HepG2 (cell line): ENCODE measurements around the gene NTM. TPM values are rescaled to one million over a fixed set of nuclear protein-coding genes. Genes with fewer than 3 reads are reported as not detected.

ENCODE experiments used
- ATAC-seq: fragments of 200-7000 bp; cut with Tn5 transposase; 3 replicates; pipeline ENCODE4 v1.9.1; 2020; ENCODE audit warnings: mild to moderate bottlenecking, moderate library complexity
- BruUV-seq: library from RNA; stranded (reverse); fragments of 400-500 nt; replicated peaks from 2 replicates; lab custom pipeline; 2021; lab: Mats Ljungman, UMichigan
- CTCF ChIA-PET: fragments of 300-600 bp; formaldehyde crosslinking; extraction: SDS; loops from one replicate; lab custom pipeline; 2021; ENCODE audit warnings: low total read pairs, inconsistent platforms, low intra/inter-chr PET ratio; lab: Yijun Ruan, JAX
- POLR2A ChIA-PET: fragments of 350-600 bp; sonication (Branson Sonifier 250); formaldehyde crosslinking; loops from one replicate; lab custom pipeline; 2020; ENCODE audit warnings: antibody characterized with exemption, inconsistent platforms; lab: Yijun Ruan, JAX
- DNase-seq: peaks from one replicate; pipeline ENCODE4 v3.0.0-alpha.2; 2015; ENCODE audit warnings: low spot score
- FAIRE-seq: peaks from 3 replicates; lab custom pipeline; 2011; peaks lifted over from hg19 to GRCh38; lab: Jason Lieb, UNC
- H2AFZ ChIP-seq: one replicate; pipeline ENCODE4 v1.6.1; 2011; ENCODE audit warnings: low read length, inconsistent platforms
- H3K27ac ChIP-seq: fragments of 300-600 bp; 3 replicates; pipeline ENCODE4 v1.8.0; 2011; ENCODE audit warnings: mixed run types, mild to moderate bottlenecking, mixed read lengths, low read length, inconsistent platforms; ENCODE audit not compliant: insufficient read depth; ENCODE audit errors: extremely low read length
- H3K27me3 ChIP-seq, 2 experiments: fragments of 200-600 bp in 1 of 2; 2 replicates in 1 of 2; 3 replicates in 1 of 2; pipeline versions ENCODE4 v1.6.0 to v1.8.0; 2011; ENCODE audit warnings: low read length in 2 of 2, mild to moderate bottlenecking in 2 of 2, moderate library complexity in 2 of 2, inconsistent platforms in 1 of 2; ENCODE audit not compliant: insufficient read depth in 2 of 2, control insufficient read depth in 1 of 2
- H3K36me3 ChIP-seq, 2 experiments: fragments of 200-600 bp in 1 of 2; replicated peaks in 1 of 2; 2 replicates in 1 of 2; 3 replicates in 1 of 2; pipeline versions ENCODE4 v1.5.1 to v1.8.0; 2011; ENCODE audit warnings: low read length in 2 of 2, inconsistent platforms in 1 of 2; ENCODE audit not compliant: insufficient read depth in 2 of 2, control insufficient read depth in 1 of 2
- H3K4me1 ChIP-seq: 2 replicates; pipeline ENCODE4 v1.5.1; 2012; ENCODE audit warnings: low read length, inconsistent platforms; ENCODE audit not compliant: insufficient read depth
- H3K4me2 ChIP-seq: 2 replicates; pipeline ENCODE4 v1.6.0; 2011; ENCODE audit warnings: low read depth, low read length, inconsistent platforms
- H3K4me3 ChIP-seq, 3 experiments: fragments of 200-600 bp in 1 of 3; sonication (generic), shearing (Covaris generic) in 1 of 3; replicated peaks in 1 of 3; 2 replicates each; pipeline ENCODE4 v1.5.1; 2011 to 2016; ENCODE audit warnings: low read length in 3 of 3, inconsistent platforms in 2 of 3, low read depth in 2 of 3, mild to moderate bottlenecking in 2 of 3, control low read depth in 1 of 3, mixed read lengths in 1 of 3; ENCODE audit not compliant: insufficient read depth in 1 of 3
- H3K79me2 ChIP-seq: one replicate; pipeline ENCODE4 v1.6.1; 2011; ENCODE audit warnings: low read length, inconsistent platforms; ENCODE audit not compliant: insufficient read depth
- H3K9ac ChIP-seq: 2 replicates; pipeline ENCODE4 v1.6.0; 2011; ENCODE audit warnings: mild to moderate bottlenecking, low read depth, low read length, inconsistent platforms; ENCODE audit not compliant: insufficient read depth
- H3K9me3 ChIP-seq: 2 replicates; pipeline ENCODE4 v1.5.1; 2012; ENCODE audit warnings: mild to moderate bottlenecking, low read length
- H4K20me1 ChIP-seq: 2 replicates; pipeline ENCODE4 v1.6.0; 2011; ENCODE audit warnings: inconsistent platforms, mild to moderate bottlenecking, low read length, moderate library complexity; ENCODE audit not compliant: insufficient read depth
- ARNT ChIP-seq: fragments of 450-650 bp; IDR thresholded peaks from 2 replicates; pipeline ENCODE4 v1.6.1; 2017
- HNF4A ChIP-seq: sonication (generic); formaldehyde crosslinking; IDR thresholded peaks from 2 replicates; pipeline ENCODE4 v1.4.0; 2020; ENCODE audit warnings: missing genetic modification reagents
- KLF15 ChIP-seq: sonication (generic); formaldehyde crosslinking; IDR thresholded peaks from 2 replicates; pipeline ENCODE4 v1.8.1; 2023; ENCODE audit warnings: borderline replicate concordance, mild to moderate bottlenecking, inconsistent platforms, missing genetic modification reagents, mixed read lengths
- MBNL3 ChIP-seq: fragments of 250-450 bp; sonication (Bioruptor Pico); conservative IDR thresholded peaks from 2 replicates; pipeline ENCODE4 v1.8.0; 2022; ENCODE audit warnings: mild to moderate bottlenecking, inconsistent platforms
- NFATC3 ChIP-seq: sonication (generic); formaldehyde crosslinking; IDR thresholded peaks from 2 replicates; pipeline ENCODE4 v1.5.1; 2020; ENCODE audit warnings: mild to moderate bottlenecking, missing genetic modification reagents
- RAD51 ChIP-seq: fragments of 450-650 bp; IDR thresholded peaks from 2 replicates; pipeline ENCODE4 v1.6.1; 2016; ENCODE audit warnings: borderline replicate concordance
- RFX5 ChIP-seq: IDR thresholded peaks from 2 replicates; pipeline ENCODE4 v1.6.1; 2011; ENCODE audit warnings: low read depth, low read length, improper control_type of control experiment
- SIN3A ChIP-seq: IDR thresholded peaks from 2 replicates; pipeline ENCODE4 v1.6.1; 2011; ENCODE audit warnings: low read depth, mild to moderate bottlenecking, control low read depth, low read length, borderline replicate concordance
- ZBTB7B ChIP-seq: sonication (generic); formaldehyde crosslinking; IDR thresholded peaks from 2 replicates; pipeline ENCODE4 v1.4.0; 2020; ENCODE audit warnings: missing genetic modification reagents
- ZMYM3 ChIP-seq: sonication (generic); formaldehyde crosslinking; IDR thresholded peaks from 2 replicates; pipeline ENCODE4 v1.5.1; 2020; ENCODE audit warnings: mild to moderate bottlenecking, missing genetic modification reagents
- ZNF121 ChIP-seq: sonication (generic); formaldehyde crosslinking; IDR thresholded peaks from 2 replicates; pipeline ENCODE4 v1.5.0; 2020; ENCODE audit warnings: mild to moderate bottlenecking, missing genetic modification reagents
- ZNF138 ChIP-seq: sonication (generic); formaldehyde crosslinking; IDR thresholded peaks from 2 replicates; pipeline ENCODE4 v1.5.0; 2020; ENCODE audit warnings: mild to moderate bottlenecking, low read depth, missing genetic modification reagents
- ZNF432 ChIP-seq: sonication (generic); formaldehyde crosslinking; IDR thresholded peaks from 2 replicates; pipeline ENCODE4 v1.5.0; 2020; ENCODE audit warnings: missing genetic modification reagents, mild to moderate bottlenecking, borderline replicate concordance
- ZNF577 ChIP-seq: sonication (generic); formaldehyde crosslinking; IDR thresholded peaks from 2 replicates; pipeline ENCODE4 v1.4.0; 2020; ENCODE audit warnings: mild to moderate bottlenecking, low read depth, missing genetic modification reagents, borderline replicate concordance
- ZNF670 ChIP-seq: sonication (generic); formaldehyde crosslinking; IDR thresholded peaks from 2 replicates; pipeline ENCODE4 v1.8.0; 2022; ENCODE audit warnings: mild to moderate bottlenecking, missing genetic modification reagents, borderline replicate concordance
- ZNF678 ChIP-seq: sonication (generic); formaldehyde crosslinking; IDR thresholded peaks from 2 replicates; pipeline ENCODE4 v1.4.0; 2020; ENCODE audit warnings: mild to moderate bottlenecking, missing genetic modification reagents
- ZNF839 ChIP-seq: sonication (generic); formaldehyde crosslinking; IDR thresholded peaks from 2 replicates; pipeline ENCODE4 v1.4.0; 2020; ENCODE audit warnings: missing genetic modification reagents, mild to moderate bottlenecking, borderline replicate concordance
- WGBS: methylation state at CpG from one replicate; pipeline ENCODE4 v1.1.6; 2017; ENCODE audit warnings: low lambda C conversion rate; 5-methylcytosine and 5-hydroxymethylcytosine counted together
- in situ Hi-C: cut with HindIII; loops from 2 replicates; pipeline ENCODE4 v1.10.0; 2017; ENCODE audit warnings: low pct_unique_long_range_greater_than_20kb; ENCODE audit not compliant: extremely low pct_ligation_motif_present
- intact Hi-C: fragments of 100-400 bp; cut with micrococcal nuclease; formaldehyde crosslinking; loops from one replicate; pipeline ENCODE4 v1.10.0; 2022; ENCODE audit not compliant: unreplicated experiment
- polyA plus RNA-seq, 8 experiments: library from polyadenylated mRNA; depleted of rRNA in 3 of 8; stranded (reverse) in 7 of 8; unstranded in 1 of 8; fragments of >200 nt; fragmentation: Illumina TruSeq in 4 of 8; extraction: Trizol in 4 of 8; gene quantifications; 2 replicates each; pipeline versions ENCODE4 v1.2.1 to v1.2.3, GENCODE V29; 2011 to 2016; ENCODE audit warnings: low read depth in 4 of 8, missing spikeins in 1 of 8, mixed read lengths in 1 of 8; ENCODE audit not compliant: insufficient read depth in 1 of 8
- total RNA-seq, 5 experiments: library from RNA; depleted of rRNA; stranded (reverse); fragments of >200 nt; fragmentation: Illumina TruSeq; extraction: Trizol; gene quantifications; 2 replicates each; pipeline ENCODE4 v1.2.3, GENCODE V29; 2016; ENCODE audit warnings: low read depth in 1 of 5
- TF ChIP-seq, protein P1 (sequence below): sonication (generic); formaldehyde crosslinking; IDR thresholded peaks from 2 replicates; pipeline ENCODE4 v1.8.0; 2023; ENCODE audit warnings: mild to moderate bottlenecking, missing genetic modification reagents
- TF ChIP-seq, protein P2 (sequence below): sonication (generic); formaldehyde crosslinking; IDR thresholded peaks from 2 replicates; pipeline ENCODE4 v1.8.0; 2022; ENCODE audit warnings: mild to moderate bottlenecking, missing genetic modification reagents, moderate library complexity
- TF ChIP-seq, protein P3 (sequence below): IDR thresholded peaks from 2 replicates; pipeline ENCODE4 v1.6.1; 2016; ENCODE audit warnings: missing compliant biosample characterization, missing genetic modification reagents, borderline replicate concordance

Gene NTM
- total and polyA plus RNA-seq, 2 of the 13 experiments (the other 11 are each of a cell fraction or from before 2014, with no cell fraction given), result not detected

DNA sequence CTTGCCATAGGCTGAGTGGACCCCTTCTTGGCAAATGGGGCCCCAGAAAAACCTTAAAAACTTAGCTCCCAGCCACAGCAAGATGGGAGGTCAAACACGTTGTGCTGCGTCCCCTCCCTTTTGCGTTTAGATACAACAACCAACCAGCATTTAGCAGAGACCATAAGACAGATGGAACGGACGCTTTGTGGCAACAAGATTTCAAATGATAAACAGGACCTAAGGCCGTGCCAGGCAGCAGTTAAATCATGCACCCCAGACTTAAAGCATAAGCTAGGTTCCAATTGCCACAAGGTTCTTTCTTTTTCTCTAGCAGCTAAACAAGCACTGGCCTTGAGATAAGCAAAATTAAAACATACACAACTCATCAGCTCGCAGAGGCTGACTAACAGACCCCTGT is 39.4 kb upstream of the NTM start:
- CTCF ChIA-PET, result no interaction called here
- TF ChIP-seq, protein P1, sequence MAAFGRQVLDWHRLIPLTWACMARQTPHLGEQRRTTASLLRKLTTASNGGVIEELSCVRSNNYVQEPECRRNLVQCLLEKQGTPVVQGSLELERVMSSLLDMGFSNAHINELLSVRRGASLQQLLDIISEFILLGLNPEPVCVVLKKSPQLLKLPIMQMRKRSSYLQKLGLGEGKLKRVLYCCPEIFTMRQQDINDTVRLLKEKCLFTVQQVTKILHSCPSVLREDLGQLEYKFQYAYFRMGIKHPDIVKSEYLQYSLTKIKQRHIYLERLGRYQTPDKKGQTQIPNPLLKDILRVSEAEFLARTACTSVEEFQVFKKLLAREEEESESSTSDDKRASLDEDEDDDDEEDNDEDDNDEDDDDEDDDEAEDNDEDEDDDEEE (CRISPR knock-in tag), result no peak
- TF ChIP-seq HNF4A (CRISPR knock-in tag) (no peak), ZNF432 (CRISPR knock-in tag) (no peak), ZNF121 (CRISPR knock-in tag) (no peak), ARNT (no peak), NFATC3 (CRISPR knock-in tag) (no peak), RFX5 (no peak), SIN3A (no peak), MBNL3 (CRISPR knock-in tag) (no peak), ZBTB7B (CRISPR knock-in tag) (no peak), RAD51 (no peak), ZNF678 (CRISPR knock-in tag) (no peak), ZNF138 (CRISPR knock-in tag) (no peak), ZMYM3 (CRISPR knock-in tag) (no peak), KLF15 (CRISPR knock-in tag) (no peak), ZNF839 (no peak), ZNF670 (CRISPR knock-in tag) (no peak), ZNF577 (no peak)
- TF ChIP-seq, protein P2, sequence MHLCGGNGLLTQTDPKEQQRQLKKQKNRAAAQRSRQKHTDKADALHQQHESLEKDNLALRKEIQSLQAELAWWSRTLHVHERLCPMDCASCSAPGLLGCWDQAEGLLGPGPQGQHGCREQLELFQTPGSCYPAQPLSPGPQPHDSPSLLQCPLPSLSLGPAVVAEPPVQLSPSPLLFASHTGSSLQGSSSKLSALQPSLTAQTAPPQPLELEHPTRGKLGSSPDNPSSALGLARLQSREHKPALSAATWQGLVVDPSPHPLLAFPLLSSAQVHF, result no peak
- TF ChIP-seq, protein P3, sequence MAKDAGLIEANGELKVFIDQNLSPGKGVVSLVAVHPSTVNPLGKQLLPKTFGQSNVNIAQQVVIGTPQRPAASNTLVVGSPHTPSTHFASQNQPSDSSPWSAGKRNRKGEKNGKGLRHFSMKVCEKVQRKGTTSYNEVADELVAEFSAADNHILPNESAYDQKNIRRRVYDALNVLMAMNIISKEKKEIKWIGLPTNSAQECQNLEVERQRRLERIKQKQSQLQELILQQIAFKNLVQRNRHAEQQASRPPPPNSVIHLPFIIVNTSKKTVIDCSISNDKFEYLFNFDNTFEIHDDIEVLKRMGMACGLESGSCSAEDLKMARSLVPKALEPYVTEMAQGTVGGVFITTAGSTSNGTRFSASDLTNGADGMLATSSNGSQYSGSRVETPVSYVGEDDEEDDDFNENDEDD (CRISPR knock-in tag), result no peak
- no peak overlapping the region for H3K9ac ChIP-seq
- no peak overlapping the region for H3K4me2 ChIP-seq
- no peaks in the 10 kb centered on the region; a peak in 2 of 5 replicates for H3K27me3 ChIP-seq
- intact Hi-C loops, result no loop called here
- POLR2A ChIA-PET, result no interaction called here
- no peaks in the 10 kb centered on the region for H3K79me2 ChIP-seq
- no peak overlapping the region for H3K4me3 ChIP-seq
- 15% methylated on average over 7 of the region's 7 CpGs for WGBS
- no peak overlapping the region for H3K27ac ChIP-seq
- BruUV-seq, result no TSS peak
- H3K4me1 ChIP-seq, result no peaks in the 10 kb centered on the region
- H2AFZ ChIP-seq, result no peak overlapping the region
- no peaks in the 10 kb centered on the region for H3K36me3 ChIP-seq
- no peak for FAIRE-seq
- in situ Hi-C loops, result no loop called here
- H3K9me3 ChIP-seq, result no peaks in the 10 kb centered on the region
- no peaks in the 10 kb centered on the region for H4K20me1 ChIP-seq
- ATAC-seq, result no peak
- DNase-seq, result no peak
